ENCODE results near the gene C19orf33.
A peak's percentile ranks its signal among the peaks of the same experiment; 100 is the strongest.
"Not testable (repeated sequence)": the region's sequence is repeated elsewhere in the genome, so short reads cannot be mapped to it uniquely, and the experiment has no call there.

Gene C19orf33

GRCh38 chr19:38303517-38304351 is at the start of gene C19orf33:
Gene C19orf33 (plus strand): TSS chr19:38304251. CDS start chr19:38304262, 11 bp downstream.
- DNase-seq (ENCODE audit: low read depth in 2 of 2) = no peak

GRCh38 chr19:38255383-38256014 is 48.6 kb upstream of the C19orf33 start:
- no peak for DNase-seq (ENCODE audit: low read depth in 2 of 2)

GRCh38 chr19:38261942-38262341 is 42.1 kb upstream of the C19orf33 start:
- DNase-seq (ENCODE audit: low read depth in 2 of 2) = not testable (repeated sequence)

- no peak for DNase-seq (ENCODE audit: low read depth in 2 of 2)
These were observed 41.3 kb upstream of the C19orf33 start for GRCh38 chr19:38262585-38263268.

- DNase-seq (ENCODE audit: low read depth in 2 of 2) = peak; percentile 76 to 77
These were observed 40.2 kb upstream of the C19orf33 start for GRCh38 chr19:38263689-38264485.

GRCh38 chr19:38264486-38265212 is 39.4 kb upstream of the C19orf33 start, which contains the start of gene SPINT2:
Gene SPINT2 (plus strand): TSS chr19:38264573. CDS start chr19:38264893, 320 bp downstream.
- DNase-seq (ENCODE audit: low read depth in 2 of 2) = no peak

GRCh38 chr19:38265213-38265861 is 38.7 kb upstream of the C19orf33 start:
- no peak for DNase-seq (ENCODE audit: low read depth in 2 of 2)

GRCh38 chr19:38265921-38266429 is 38.1 kb upstream of the C19orf33 start:
- DNase-seq (ENCODE audit: low read depth in 2 of 2) = no peak

- no peak for DNase-seq (ENCODE audit: low read depth in 2 of 2)
These were observed 37.0 kb upstream of the C19orf33 start for GRCh38 chr19:38266981-38267597.

GRCh38 chr19:38267761-38268483 is 36.1 kb upstream of the C19orf33 start:
- DNase-seq (ENCODE audit: low read depth in 2 of 2) = no peak

GRCh38 chr19:38268539-38268938 is 35.5 kb upstream of the C19orf33 start:
- no peak for DNase-seq (ENCODE audit: low read depth in 2 of 2)

- DNase-seq (ENCODE audit: low read depth in 2 of 2) = no peak
These were observed 33.4 kb upstream of the C19orf33 start for GRCh38 chr19:38270587-38271167.

GRCh38 chr19:38273499-38273898 is 30.6 kb upstream of the C19orf33 start:
- no peak for DNase-seq (ENCODE audit: low read depth in 2 of 2)

GRCh38 chr19:38274739-38275138 is 29.3 kb upstream of the C19orf33 start:
- DNase-seq (ENCODE audit: low read depth in 2 of 2) = no peak

- DNase-seq (ENCODE audit: low read depth in 2 of 2) = no peak
These were observed 27.0 kb upstream of the C19orf33 start for GRCh38 chr19:38276942-38277517.

GRCh38 chr19:38277549-38277948 is 26.5 kb upstream of the C19orf33 start:
- no peak for DNase-seq (ENCODE audit: low read depth in 2 of 2)

GRCh38 chr19:38277969-38278680 is 25.9 kb upstream of the C19orf33 start:
- no peak for DNase-seq (ENCODE audit: low read depth in 2 of 2)

GRCh38 chr19:38278751-38279150 is 25.3 kb upstream of the C19orf33 start:
- DNase-seq (ENCODE audit: low read depth in 2 of 2) = no peak
